Measurements from ENCODE around the gene DCUN1D1. TPM values are rescaled to one million over a fixed set of nuclear protein-coding genes. Genes with fewer than 3 reads are reported as not detected.

The DCUN1D1 gene
- total and polyA plus RNA-seq, 2 of the 8 experiments (the other 6 are each of a cell fraction or from before 2014, with no cell fraction given), result 6.8 to 70.3 TPM

DNA sequence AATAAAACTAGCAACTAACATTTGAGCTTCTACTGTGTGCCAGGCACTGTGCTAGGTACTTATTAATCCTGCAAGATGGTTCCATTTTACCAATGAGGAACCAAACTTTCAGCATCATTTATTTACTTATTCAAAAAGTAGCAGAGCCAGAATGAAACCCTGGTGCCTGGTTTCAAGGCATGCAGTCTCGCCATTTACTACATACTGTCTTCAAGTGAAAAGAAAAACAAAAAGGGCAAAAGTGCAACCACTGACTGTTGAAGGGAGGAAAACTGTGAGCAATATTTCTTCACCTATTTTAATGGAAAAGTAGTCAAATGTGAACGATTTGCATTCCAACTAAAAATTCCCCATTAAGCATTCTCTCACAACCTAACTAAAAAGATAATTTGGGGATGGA lies 8.7 kb downstream of the DCUN1D1 start:
- H3K79me2 ChIP-seq (ENCODE audit: control insufficient read depth in 1 of 2, insufficient read depth in 2 of 2, low read length in 2 of 2), result peaks cover 5 to 94% of the 10 kb centered on the region in 2 experiments
- H2BK15ac ChIP-seq (ENCODE audit: low read length), result no peak overlapping the region
- H4K20me1 ChIP-seq (replicated peaks in 1 of 2; ENCODE audit: control insufficient read depth in 1 of 2, insufficient read depth in 2 of 2, low read length in 2 of 2), result no peaks in the 10 kb centered on the region
- H3K27ac ChIP-seq (ENCODE audit: low read depth, low read length), result no peak overlapping the region
- no peak overlapping the region for H3K9ac ChIP-seq (replicated peaks in 1 of 4; ENCODE audit: extremely low read depth in 1 of 4, low read depth in 3 of 4, low read length in 3 of 4)
- H3K4me1 ChIP-seq (replicated peaks in 1 of 4; ENCODE audit: control insufficient read depth in 3 of 4, insufficient read depth in 4 of 4, low read length in 3 of 4), result peaks cover 0 to 3% (median 1%) of the 10 kb centered on the region in 4 experiments; a peak in 4 of 7 replicates
- no peak overlapping the region for H2AK5ac ChIP-seq (ENCODE audit: low read depth, low read length)
- no peak overlapping the region for H3K4ac ChIP-seq (replicated peaks; ENCODE audit: insufficient read length, low read depth, low read length)
- H2BK20ac ChIP-seq (ENCODE audit: low read length), result no peak overlapping the region
- FAIRE-seq, result no peak
- ChIA-PET CTCF (ENCODE audit: partially characterized antibody) (interaction anchor here (0.9 to 1.2 kb wide), 2 partner anchors 58 to 63 kb away, joined by 3 read pairs; no protein-coding TSS in a partner anchor), POLR2A (ENCODE audit: partially characterized antibody) (interaction anchor here (1.1 to 1.7 kb wide), 2 partner anchors 8 to 9 kb away, joined by 5 read pairs; partner anchors contain the start of gene DCUN1D1)
- WGBS, 2 experiments (ENCODE audit: extremely low coverage in 1 of 2, insufficient coverage in 1 of 2, insufficient read length in 1 of 2, insufficient replicate concordance in 2 of 2, low coverage in 1 of 2, low lambda C conversion rate in 2 of 2, missing lambda C conversion rate in 1 of 2), result 68% methylated on average over 2 of the region's 2 CpGs; no CpG with 5 or more reads in 1 of the 2 experiments
- no peaks in the 10 kb centered on the region for H3K9me3 ChIP-seq (ENCODE audit: insufficient read depth in 2 of 2, low read depth in 1 of 2, low read length in 1 of 2)
- no peak overlapping the region for H4K5ac ChIP-seq (ENCODE audit: insufficient read length, low read depth, low read length)
- H3K56ac ChIP-seq (replicated peaks; ENCODE audit: insufficient read length, low read depth, low read length), result no peak overlapping the region
- H3K14ac ChIP-seq (ENCODE audit: insufficient read length), result no peak overlapping the region
- no peak overlapping the region for H3K4me3 ChIP-seq (ENCODE audit: extremely low read depth in 1 of 4, insufficient read depth in 2 of 4, low read depth in 3 of 4, low read length in 4 of 4)
- H2BK12ac ChIP-seq (ENCODE audit: low read depth, low read length), result no peak overlapping the region
- H3K79me1 ChIP-seq (ENCODE audit: low read depth, low read length), result peaks cover 3% of the 10 kb centered on the region
- DNase-seq (ENCODE audit: low read depth in 1 of 2, low spot score in 2 of 2), result no peak
- no peak overlapping the region for H2BK120ac ChIP-seq (replicated peaks; ENCODE audit: low read depth, low read length)
- H3K4me2 ChIP-seq (ENCODE audit: insufficient read depth in 1 of 2, low read depth in 2 of 2, low read length in 2 of 2), result no peak overlapping the region
- H3K23me2 ChIP-seq (ENCODE audit: low read depth, low read length), result no peaks in the 10 kb centered on the region; the same call in 1 of the 2 replicates
- H3K18ac ChIP-seq (ENCODE audit: extremely low read depth, low read length), result no peak overlapping the region
- H4K8ac ChIP-seq (ENCODE audit: extremely low read depth, insufficient read depth, low read length), result no peak overlapping the region
- H2BK5ac ChIP-seq (ENCODE audit: low read depth, low read length), result no peak overlapping the region
- no peak overlapping the region for H3K23ac ChIP-seq (ENCODE audit: insufficient read length)
- no peaks in the 10 kb centered on the region for H3K36me3 ChIP-seq (ENCODE audit: control insufficient read depth in 2 of 4, insufficient read depth in 4 of 4, low read length in 3 of 4)
- H2AFZ ChIP-seq (ENCODE audit: low read length), result no peak overlapping the region
- no peaks in the 10 kb centered on the region for H3K27me3 ChIP-seq (replicated peaks in 1 of 4; ENCODE audit: control insufficient read depth in 3 of 4, extremely low read depth in 1 of 4, insufficient read depth in 3 of 4, low read length in 3 of 4)
- no peak overlapping the region for H4K91ac ChIP-seq (replicated peaks; ENCODE audit: insufficient read length, low read length)
- no peak for TF ChIP-seq JUND (IDR thresholded peaks at IDR 0.05; ENCODE audit: low read length)
- TF ChIP-seq TCF12 (IDR thresholded peaks at IDR 0.05; ENCODE audit: low read depth, low read length), result no peak
- no peak for TF ChIP-seq RAD21 (IDR thresholded peaks at IDR 0.05 in 1 of 2, conservative IDR thresholded peaks at IDR 0.05 in 1 of 2; ENCODE audit: low read depth in 2 of 2, low read length in 2 of 2)
- no peak for TF ChIP-seq TAF7 (optimal IDR thresholded peaks at IDR 0.05; ENCODE audit: borderline replicate concordance, low read depth, low read length)
- no peak for TF ChIP-seq E2F6 (IDR thresholded peaks at IDR 0.05)
- TF ChIP-seq RBBP5 (IDR thresholded peaks at IDR 0.05; ENCODE audit: borderline replicate concordance, low read depth, low read length), result no peak
- TF ChIP-seq RFX5 (IDR thresholded peaks at IDR 0.05; ENCODE audit: borderline replicate concordance, low read depth, low read length), result no peak
- TF ChIP-seq CREB1 (IDR thresholded peaks at IDR 0.05), result no peak
- no peak for TF ChIP-seq NRF1 (IDR thresholded peaks at IDR 0.05; ENCODE audit: low read depth, low read length)
- TF ChIP-seq BRCA1 (IDR thresholded peaks at IDR 0.05; ENCODE audit: low read depth, low read length), result no peak
- TF ChIP-seq, protein P1, sequence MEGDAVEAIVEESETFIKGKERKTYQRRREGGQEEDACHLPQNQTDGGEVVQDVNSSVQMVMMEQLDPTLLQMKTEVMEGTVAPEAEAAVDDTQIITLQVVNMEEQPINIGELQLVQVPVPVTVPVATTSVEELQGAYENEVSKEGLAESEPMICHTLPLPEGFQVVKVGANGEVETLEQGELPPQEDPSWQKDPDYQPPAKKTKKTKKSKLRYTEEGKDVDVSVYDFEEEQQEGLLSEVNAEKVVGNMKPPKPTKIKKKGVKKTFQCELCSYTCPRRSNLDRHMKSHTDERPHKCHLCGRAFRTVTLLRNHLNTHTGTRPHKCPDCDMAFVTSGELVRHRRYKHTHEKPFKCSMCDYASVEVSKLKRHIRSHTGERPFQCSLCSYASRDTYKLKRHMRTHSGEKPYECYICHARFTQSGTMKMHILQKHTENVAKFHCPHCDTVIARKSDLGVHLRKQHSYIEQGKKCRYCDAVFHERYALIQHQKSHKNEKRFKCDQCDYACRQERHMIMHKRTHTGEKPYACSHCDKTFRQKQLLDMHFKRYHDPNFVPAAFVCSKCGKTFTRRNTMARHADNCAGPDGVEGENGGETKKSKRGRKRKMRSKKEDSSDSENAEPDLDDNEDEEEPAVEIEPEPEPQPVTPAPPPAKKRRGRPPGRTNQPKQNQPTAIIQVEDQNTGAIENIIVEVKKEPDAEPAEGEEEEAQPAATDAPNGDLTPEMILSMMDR (IDR thresholded peaks at IDR 0.05; ENCODE audit: control extremely low read depth in 1 of 3, insufficient read depth in 1 of 3, low read depth in 1 of 3, low read length in 3 of 3), result no peak
